GM19240 (cell line): Measurements from ENCODE around the gene EIF4G3.
"Not testable (repeated sequence)": the region's sequence is repeated elsewhere in the genome, so short reads cannot be mapped to it uniquely, and the experiment has no call there.

Source experiments
- DNase-seq: peaks from one replicate; pipeline ENCODE4 v3.0.0; 2011; ENCODE audit warnings: low spot score; ENCODE audit not compliant: insufficient read length

Gene EIF4G3

GRCh38 chr1:20829946-20830345 lies 346.8 kb downstream of the EIF4G3 start:
- DNase-seq: no peak

- DNase-seq: no peak
Measured at GRCh38 chr1:20829531-20829930, 347.2 kb downstream of the EIF4G3 start.

- no peak for DNase-seq
Measured at GRCh38 chr1:20823845-20824244, 352.9 kb downstream of the EIF4G3 start.

GRCh38 chr1:20821466-20821865 lies 355.2 kb downstream of the EIF4G3 start:
- DNase-seq: no peak

- DNase-seq: no peak
Measured at GRCh38 chr1:20819818-20820217, 356.9 kb downstream of the EIF4G3 start.

GRCh38 chr1:20814534-20814871 lies 362.2 kb downstream of the EIF4G3 start:
- no peak for DNase-seq

- no peak for DNase-seq
Measured at GRCh38 chr1:20811916-20812315, 364.8 kb downstream of the EIF4G3 start.

GRCh38 chr1:20793236-20793635 lies 383.5 kb downstream of the EIF4G3 start:
- DNase-seq: no peak

GRCh38 chr1:20792196-20792595 lies 384.5 kb downstream of the EIF4G3 start:
- DNase-seq: no peak

- DNase-seq: no peak
Measured at GRCh38 chr1:20790785-20791184, 385.9 kb downstream of the EIF4G3 start.

GRCh38 chr1:20789598-20789997 lies 387.1 kb downstream of the EIF4G3 start:
- DNase-seq: not testable (repeated sequence)

GRCh38 chr1:20787840-20788795 lies 388.6 kb downstream of the EIF4G3 start:
- DNase-seq: no peak

- peak; percentile 53 for DNase-seq
Measured at GRCh38 chr1:20787029-20787839, 389.5 kb downstream of the EIF4G3 start, which contains the start of gene HP1BP3. HP1BP3 (minus strand) TSS chr1:20787307; CDS start chr1:20780440, 6,867 bp downstream.

GRCh38 chr1:20786253-20787028 lies 390.3 kb downstream of the EIF4G3 start:
- peak; percentile 81 for DNase-seq

GRCh38 chr1:20785907-20786252 lies 390.8 kb downstream of the EIF4G3 start:
- DNase-seq: no peak

GRCh38 chr1:20775700-20776099 lies 401.0 kb downstream of the EIF4G3 start:
- DNase-seq: no peak

GRCh38 chr1:20771780-20772179 lies 404.9 kb downstream of the EIF4G3 start:
- no peak for DNase-seq

GRCh38 chr1:20770314-20771087 lies 406.2 kb downstream of the EIF4G3 start:
- DNase-seq: no peak

GRCh38 chr1:20767271-20767670 lies 409.4 kb downstream of the EIF4G3 start:
- DNase-seq: no peak

GRCh38 chr1:20763417-20763816 lies 413.3 kb downstream of the EIF4G3 start:
- DNase-seq: no peak

- DNase-seq: no peak
Measured at GRCh38 chr1:20760322-20760721, 416.4 kb downstream of the EIF4G3 start.
